ENCODE results near the gene NIPA2.

DNA sequence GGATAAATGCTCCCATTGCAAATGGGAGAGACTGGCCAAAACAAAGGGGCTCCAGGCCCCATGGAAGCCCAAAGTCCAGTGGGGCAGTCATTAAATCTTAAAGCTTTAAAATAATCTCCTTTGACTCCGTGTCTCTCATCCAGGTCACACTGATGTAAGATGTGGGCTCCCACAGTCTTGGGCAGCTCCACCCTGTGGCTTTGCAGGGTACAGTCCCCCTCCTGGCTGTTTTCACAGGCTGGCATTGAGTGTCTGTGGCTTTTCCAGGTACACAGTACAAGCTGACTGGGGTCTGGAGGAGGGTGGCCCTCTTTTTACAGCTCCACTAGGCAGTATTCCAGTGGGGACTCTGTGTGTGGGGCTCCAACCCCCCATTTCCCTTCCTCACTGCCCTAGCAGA is 45.9 kb downstream of the NIPA2 start:
- no peak for TF ChIP-seq TARDBP (IDR thresholded peaks at IDR 0.05)
- TF ChIP-seq FOXA1 (IDR thresholded peaks at IDR 0.05): no peak
- TF ChIP-seq LEF1 (IDR thresholded peaks at IDR 0.05; ENCODE audit: borderline replicate concordance): no peak
- no peak for TF ChIP-seq BHLHE40 (IDR thresholded peaks at IDR 0.05; ENCODE audit: borderline replicate concordance)
- TF ChIP-seq, protein P1, sequence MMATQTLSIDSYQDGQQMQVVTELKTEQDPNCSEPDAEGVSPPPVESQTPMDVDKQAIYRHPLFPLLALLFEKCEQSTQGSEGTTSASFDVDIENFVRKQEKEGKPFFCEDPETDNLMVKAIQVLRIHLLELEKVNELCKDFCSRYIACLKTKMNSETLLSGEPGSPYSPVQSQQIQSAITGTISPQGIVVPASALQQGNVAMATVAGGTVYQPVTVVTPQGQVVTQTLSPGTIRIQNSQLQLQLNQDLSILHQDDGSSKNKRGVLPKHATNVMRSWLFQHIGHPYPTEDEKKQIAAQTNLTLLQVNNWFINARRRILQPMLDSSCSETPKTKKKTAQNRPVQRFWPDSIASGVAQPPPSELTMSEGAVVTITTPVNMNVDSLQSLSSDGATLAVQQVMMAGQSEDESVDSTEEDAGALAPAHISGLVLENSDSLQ (IDR thresholded peaks at IDR 0.05): no peak
